ENCODE results near the gene KCNQ1. TPM values are rescaled to one million over a fixed set of nuclear protein-coding genes. Genes with fewer than 3 reads are reported as not detected.

Gene KCNQ1
- total and polyA plus RNA-seq, 9 of the 15 experiments (the other 6 are each of a cell fraction or from before 2014, with no cell fraction given), result 0.44 TPM; not detected in 8

DNA sequence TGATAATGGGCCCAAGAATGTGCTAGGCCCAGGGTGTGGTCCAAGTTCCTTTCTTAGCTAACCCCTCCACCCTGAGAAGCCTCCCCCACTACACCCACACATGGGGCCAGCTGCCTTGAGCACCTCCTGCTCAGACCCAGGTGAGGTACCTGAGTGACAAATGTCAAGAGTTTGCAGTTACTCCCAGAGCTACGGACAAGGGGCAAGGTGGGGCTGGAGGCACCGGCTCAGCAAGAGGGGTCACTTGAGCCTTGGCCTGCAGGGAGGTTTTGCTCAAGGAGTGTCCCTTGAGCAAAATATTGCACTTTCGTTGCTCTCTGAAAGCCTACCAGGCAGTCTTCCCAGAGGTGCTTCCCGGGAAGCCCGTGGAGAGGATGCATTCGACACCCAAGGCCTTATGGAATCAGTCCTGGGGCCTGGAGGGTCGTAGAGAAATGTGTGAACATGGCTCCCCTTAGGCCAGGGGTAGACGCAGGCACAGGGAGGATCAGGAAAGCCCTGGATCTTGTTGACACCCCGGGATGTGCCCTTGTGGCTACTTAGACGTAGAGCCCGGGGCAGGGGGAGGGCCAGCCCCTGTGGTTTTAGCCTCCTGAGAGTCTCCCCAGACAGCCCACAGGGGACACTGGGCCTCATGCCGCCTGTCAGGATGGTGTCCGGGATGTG lies 114.2 kb downstream of the KCNQ1 start:
- ChIA-PET CTCF (ENCODE audit: low intra/inter-chr PET ratio) (no interaction called here), POLR2A (interaction anchor here (0.7 kb wide), 1 partner anchor 92 kb away, joined by 3 read pairs; no protein-coding TSS in a partner anchor)
- ATAC-seq, result no peak
- H4K20me1 ChIP-seq (replicated peaks; ENCODE audit: control insufficient read depth, insufficient read depth, low read length), result no peaks in the 10 kb centered on the region; the same call in 1 of the 2 replicates
- no peak overlapping the region for H3K4me2 ChIP-seq (ENCODE audit: insufficient read depth, low read length)
- no peaks in the 10 kb centered on the region for H3K36me3 ChIP-seq (ENCODE audit: control insufficient read depth, insufficient read depth, low read length)
- 33% methylated on average over 13 of the region's 13 CpGs for WGBS (ENCODE audit: insufficient coverage, low coverage, missing lambda C conversion rate)
- in situ Hi-C loops (cut with MboI), result no loop called here
- intact Hi-C loops (cut with micrococcal nuclease), result no loop called here
- no peak overlapping the region; a peak in 1 of 4 replicates for H3K9ac ChIP-seq (ENCODE audit: insufficient read depth in 1 of 2, low read depth in 2 of 2, low read length in 2 of 2)
- peaks cover 0 to 36% of the 10 kb centered on the region in 2 experiments; a peak in 2 of 5 replicates for H3K4me1 ChIP-seq (replicated peaks in 1 of 2; ENCODE audit: control insufficient read depth in 2 of 2, insufficient read depth in 2 of 2, low read length in 2 of 2)
- H3K27me3 ChIP-seq (ENCODE audit: control insufficient read depth in 2 of 2, insufficient read depth in 2 of 2, low read length in 2 of 2), result peaks cover 10 to 47% of the 10 kb centered on the region in 2 experiments
- H2AFZ ChIP-seq (ENCODE audit: low read depth, low read length), result no peak overlapping the region
- H3K4me3 ChIP-seq, result no peak overlapping the region
- H3K9me3 ChIP-seq (replicated peaks; ENCODE audit: control insufficient read depth, insufficient read depth, low read depth, low read length), result no peaks in the 10 kb centered on the region
- H3K9me1 ChIP-seq (ENCODE audit: control insufficient read depth, insufficient read depth, low read length), result no peaks in the 10 kb centered on the region
- no TSS peak for BruUV-seq (replicated peaks)
- DNase-seq (ENCODE audit: extremely low read depth in 1 of 4, low spot score in 3 of 4), result no peak
- no peaks in the 10 kb centered on the region for H3K79me2 ChIP-seq (ENCODE audit: control insufficient read depth, insufficient read depth, low read length)
- FAIRE-seq, result no peak
- no peak overlapping the region for H3K27ac ChIP-seq (ENCODE audit: extremely low read depth, low read depth, low read length)
- TF ChIP-seq MYNN (IDR thresholded peaks at IDR 0.05) (no peak), MYNN (CRISPR knock-in tag; IDR thresholded peaks at IDR 0.05) (no peak), MTA2 (IDR thresholded peaks at IDR 0.05; ENCODE audit: low read depth) (no peak), NR3C1 (CRISPR knock-in tag; IDR thresholded peaks at IDR 0.05) (no peak), ZNF316 (IDR thresholded peaks at IDR 0.05) (no peak), PHTF2 (CRISPR knock-in tag; IDR thresholded peaks at IDR 0.05) (no peak), MCM3 (IDR thresholded peaks at IDR 0.05) (no peak), ATF7 (IDR thresholded peaks at IDR 0.05) (no peak), MYC (IDR thresholded peaks at IDR 0.05; ENCODE audit: low read depth, low read length) (no peak), MYC (CRISPR knock-in tag; IDR thresholded peaks at IDR 0.05; ENCODE audit: borderline replicate concordance, low read depth) (no peak), HMG20B (CRISPR knock-in tag; IDR thresholded peaks at IDR 0.05) (no peak), CCAR2 (IDR thresholded peaks at IDR 0.05; ENCODE audit: low read depth, low read length) (no peak), BCOR (IDR thresholded peaks at IDR 0.05) (no peak), ZNF3 (CRISPR knock-in tag; IDR thresholded peaks at IDR 0.05) (no peak)
- TF ChIP-seq, protein P1, sequence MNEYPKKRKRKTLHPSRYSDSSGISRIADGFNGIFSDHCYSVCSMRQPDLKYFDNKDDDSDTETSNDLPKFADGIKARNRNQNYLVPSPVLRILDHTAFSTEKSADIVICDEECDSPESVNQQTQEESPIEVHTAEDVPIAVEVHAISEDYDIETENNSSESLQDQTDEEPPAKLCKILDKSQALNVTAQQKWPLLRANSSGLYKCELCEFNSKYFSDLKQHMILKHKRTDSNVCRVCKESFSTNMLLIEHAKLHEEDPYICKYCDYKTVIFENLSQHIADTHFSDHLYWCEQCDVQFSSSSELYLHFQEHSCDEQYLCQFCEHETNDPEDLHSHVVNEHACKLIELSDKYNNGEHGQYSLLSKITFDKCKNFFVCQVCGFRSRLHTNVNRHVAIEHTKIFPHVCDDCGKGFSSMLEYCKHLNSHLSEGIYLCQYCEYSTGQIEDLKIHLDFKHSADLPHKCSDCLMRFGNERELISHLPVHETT (CRISPR knock-in tag; conservative IDR thresholded peaks at IDR 0.05 in 1 of 2, IDR thresholded peaks at IDR 0.05 in 1 of 2), result no peak
- TF ChIP-seq, protein P2, sequence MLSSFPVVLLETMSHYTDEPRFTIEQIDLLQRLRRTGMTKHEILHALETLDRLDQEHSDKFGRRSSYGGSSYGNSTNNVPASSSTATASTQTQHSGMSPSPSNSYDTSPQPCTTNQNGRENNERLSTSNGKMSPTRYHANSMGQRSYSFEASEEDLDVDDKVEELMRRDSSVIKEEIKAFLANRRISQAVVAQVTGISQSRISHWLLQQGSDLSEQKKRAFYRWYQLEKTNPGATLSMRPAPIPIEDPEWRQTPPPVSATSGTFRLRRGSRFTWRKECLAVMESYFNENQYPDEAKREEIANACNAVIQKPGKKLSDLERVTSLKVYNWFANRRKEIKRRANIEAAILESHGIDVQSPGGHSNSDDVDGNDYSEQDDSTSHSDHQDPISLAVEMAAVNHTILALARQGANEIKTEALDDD (IDR thresholded peaks at IDR 0.05), result no peak
